H9 (cell line): ENCODE measurements around the gene HMGCLL1. TPM values are rescaled to one million over a fixed set of nuclear protein-coding genes. Genes with fewer than 3 reads are reported as not detected.

ENCODE experiments used
- DNase-seq: peaks from one replicate; pipeline ENCODE4 v3.0.0-alpha.2; 2017
- H2AFZ ChIP-seq: one replicate; pipeline ENCODE4 v1.6.1; 2013; ENCODE audit warnings: mild to moderate bottlenecking, low read length, control low read depth, moderate library complexity
- H2AK5ac ChIP-seq: 2 replicates; pipeline ENCODE4 v1.6.1; 2013; ENCODE audit warnings: low read length, control low read depth, mixed read lengths; ENCODE audit not compliant: insufficient read length
- H2BK120ac ChIP-seq: one replicate; pipeline ENCODE4 v1.6.1; 2013; ENCODE audit warnings: low read depth, mild to moderate bottlenecking, low read length, control low read depth, inconsistent platforms; ENCODE audit not compliant: poor library complexity, severe bottlenecking
- H2BK12ac ChIP-seq: 2 replicates; pipeline ENCODE4 v1.6.1; 2013; ENCODE audit warnings: low read length, control low read depth, mixed read lengths, low read depth; ENCODE audit not compliant: insufficient read length
- H2BK15ac ChIP-seq: 2 replicates; pipeline ENCODE4 v1.6.1; 2013; ENCODE audit warnings: low read depth, low read length, control low read depth
- H2BK20ac ChIP-seq: one replicate; pipeline ENCODE4 v1.6.1; 2013; ENCODE audit warnings: low read depth, mild to moderate bottlenecking, low read length, control low read depth, inconsistent platforms; ENCODE audit not compliant: poor library complexity, severe bottlenecking
- H2BK5ac ChIP-seq: 2 replicates; pipeline ENCODE4 v1.6.1; 2013; ENCODE audit warnings: low read length, control low read depth, mixed read lengths; ENCODE audit not compliant: insufficient read length
- H3K14ac ChIP-seq: 2 replicates; pipeline ENCODE4 v1.6.1; 2013; ENCODE audit warnings: low read length, control low read depth; ENCODE audit not compliant: insufficient read depth
- H3K18ac ChIP-seq: 2 replicates; pipeline ENCODE4 v1.6.1; 2013; ENCODE audit warnings: low read depth, mild to moderate bottlenecking, mixed read lengths, low read length, control low read depth; ENCODE audit not compliant: insufficient read length
- H3K23ac ChIP-seq: 2 replicates; pipeline ENCODE4 v1.6.1; 2013; ENCODE audit warnings: low read length, control low read depth, mixed read lengths, low read depth; ENCODE audit not compliant: insufficient read length
- H3K23me2 ChIP-seq: 2 replicates; pipeline ENCODE4 v1.6.1; 2013; ENCODE audit warnings: low read depth, mild to moderate bottlenecking, mixed read lengths, low read length, control low read depth; ENCODE audit not compliant: insufficient read length, poor library complexity, severe bottlenecking
- H3K27ac ChIP-seq: 2 replicates; pipeline ENCODE4 v1.5.1; 2013; ENCODE audit warnings: low read length, control low read depth, mixed read lengths, low read depth; ENCODE audit not compliant: insufficient read length
- H3K27me3 ChIP-seq: 2 replicates; pipeline ENCODE4 v1.6.1; 2013; ENCODE audit warnings: low read length, control low read depth, inconsistent platforms; ENCODE audit not compliant: insufficient read depth
- H3K4ac ChIP-seq: 2 replicates; pipeline ENCODE4 v1.6.1; 2013; ENCODE audit warnings: low read depth, mild to moderate bottlenecking, control low read depth, inconsistent platforms, low read length, moderate library complexity
- H3K4me1 ChIP-seq: 2 replicates; pipeline ENCODE4 v1.6.1; 2013; ENCODE audit warnings: low read length, control low read depth, inconsistent platforms; ENCODE audit not compliant: insufficient read depth
- H3K4me2 ChIP-seq: 2 replicates; pipeline ENCODE4 v1.6.1; 2013; ENCODE audit warnings: low read length, control low read depth, mixed read lengths; ENCODE audit not compliant: insufficient read length, insufficient read depth
- H3K56ac ChIP-seq: 2 replicates; pipeline ENCODE4 v1.6.1; 2013; ENCODE audit warnings: low read depth, mild to moderate bottlenecking, mixed read lengths, low read length, control low read depth; ENCODE audit not compliant: insufficient read length
- H3K79me1 ChIP-seq: 2 replicates; pipeline ENCODE4 v1.6.1; 2013; ENCODE audit warnings: low read depth, mild to moderate bottlenecking, moderate library complexity, low read length, control low read depth, inconsistent platforms; ENCODE audit not compliant: insufficient read depth, poor library complexity, severe bottlenecking
- H3K79me2 ChIP-seq: 2 replicates; pipeline ENCODE4 v1.6.1; 2013; ENCODE audit warnings: low read length, control low read depth, inconsistent platforms; ENCODE audit not compliant: insufficient read depth
- H3K9ac ChIP-seq: 2 replicates; pipeline ENCODE4 v1.6.1; 2013; ENCODE audit warnings: low read length, control low read depth, mixed read lengths; ENCODE audit not compliant: insufficient read length; ENCODE audit errors: extremely low read depth
- H3K9me3 ChIP-seq: one replicate; pipeline ENCODE4 v1.6.1; 2013; ENCODE audit warnings: low read depth, low read length, inconsistent platforms; ENCODE audit not compliant: control insufficient read depth
- H3T11ph ChIP-seq: one replicate; pipeline ENCODE4 v1.6.1; 2013; ENCODE audit warnings: mild to moderate bottlenecking, low read length, control low read depth, inconsistent platforms
- H4K20me1 ChIP-seq: one replicate; pipeline ENCODE4 v1.6.1; 2013; ENCODE audit not compliant: control insufficient read depth, insufficient read length, insufficient read depth
- H4K5ac ChIP-seq: 2 replicates; pipeline ENCODE4 v1.6.1; 2013; ENCODE audit warnings: low read depth, mild to moderate bottlenecking, mixed read lengths, low read length, control low read depth; ENCODE audit not compliant: insufficient read length
- H4K8ac ChIP-seq: replicated peaks from 2 replicates; pipeline ENCODE4 v1.6.1; 2013; ENCODE audit warnings: low read length, control low read depth, mixed read lengths, low read depth; ENCODE audit not compliant: insufficient read length
- H4K91ac ChIP-seq: 2 replicates; pipeline ENCODE4 v1.6.1; 2013; ENCODE audit warnings: low read depth, mild to moderate bottlenecking, moderate library complexity, mixed read lengths, low read length, control low read depth; ENCODE audit not compliant: insufficient read length
- H3K27ac Mint-ChIP-seq, 3 experiments: 2 replicates in 2 of 3; 3 replicates in 1 of 3; pipeline ENCODE4 v1.8.0; 2020 to 2021; ENCODE audit warnings: mixed read lengths in 3 of 3, mild to moderate bottlenecking in 1 of 3, moderate library complexity in 1 of 3
- H3K27me3 Mint-ChIP-seq: 2 replicates; pipeline ENCODE4 v1.8.0; 2021; ENCODE audit warnings: low read depth, mild to moderate bottlenecking, moderate library complexity, mixed read lengths
- H3K36me3 Mint-ChIP-seq, 3 experiments: 2 replicates in 2 of 3; 3 replicates in 1 of 3; pipeline ENCODE4 v1.8.0; 2020 to 2021; ENCODE audit warnings: low read depth in 3 of 3, mixed read lengths in 3 of 3; ENCODE audit not compliant: insufficient read depth in 1 of 3
- H3K4me1 Mint-ChIP-seq, 2 experiments: 2 replicates each; pipeline ENCODE4 v1.8.0; 2020; ENCODE audit warnings: mixed read lengths in 2 of 2
- H3K4me3 Mint-ChIP-seq, 2 experiments: 2 replicates in 1 of 2; 3 replicates in 1 of 2; pipeline ENCODE4 v1.8.0; 2020 to 2021; ENCODE audit warnings: mild to moderate bottlenecking in 2 of 2, mixed read lengths in 2 of 2, moderate library complexity in 1 of 2
- H3K9me3 Mint-ChIP-seq, 2 experiments: 2 replicates in 1 of 2; 3 replicates in 1 of 2; pipeline ENCODE4 v1.8.0; 2020; ENCODE audit warnings: mild to moderate bottlenecking in 2 of 2, mixed read lengths in 2 of 2, moderate library complexity in 1 of 2
- WGBS: extraction: QIAGEN DNeasy Blood & Tissue Kit; methylation state at CpG from one replicate; pipeline ENCODE4 v1.1.7; 2013; ENCODE audit warnings: missing lambda C conversion rate, low lambda C conversion rate, mixed read lengths; ENCODE audit not compliant: insufficient read length; ENCODE audit errors: extremely low coverage; 5-methylcytosine and 5-hydroxymethylcytosine counted together
- total RNA-seq: library from RNA; stranded (reverse); gene quantifications from 2 replicates; pipeline ENCODE4 v1.2.1, GENCODE V29; 2021
- TF ChIP-seq, protein P1 (sequence below): fragments of 200-600 bp; sonication (generic); conservative IDR thresholded peaks from 3 replicates; pipeline ENCODE4 v1.8.0; 2021; ENCODE audit warnings: antibody characterized with exemption, mild to moderate bottlenecking

The HMGCLL1 gene
- total RNA-seq, 1 experiment from 2014 or later, result 0.24 TPM

DNA sequence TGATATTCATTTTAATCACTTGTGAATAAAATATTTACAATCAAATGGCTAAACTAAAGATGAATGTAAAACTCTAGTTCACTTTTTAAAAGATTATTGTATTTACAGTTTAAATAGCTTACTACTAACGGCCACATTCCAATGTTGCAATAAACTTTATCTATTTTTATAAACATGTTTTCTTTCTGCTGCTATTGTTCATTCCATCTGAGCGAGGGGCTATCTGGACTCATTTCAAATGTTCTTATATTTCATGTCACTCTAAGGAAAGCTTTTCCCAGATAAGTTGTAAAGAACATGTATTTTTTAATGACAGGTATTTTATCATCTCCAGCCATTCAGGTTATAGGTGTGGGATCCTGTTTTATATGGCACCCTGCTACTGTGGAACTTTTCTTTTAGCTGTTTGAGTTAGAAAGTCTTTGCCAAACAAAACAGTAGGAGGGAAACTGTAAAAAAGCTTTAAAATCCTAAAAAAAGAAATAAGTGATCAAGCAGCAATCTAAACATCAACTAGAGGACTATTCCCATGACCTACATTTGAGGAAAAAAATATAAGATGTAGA is 42.5 kb downstream of the HMGCLL1 start:
- no CpG with 5 or more reads among the region's 2 CpGs for WGBS
- H3T11ph ChIP-seq, result no peak overlapping the region
- no peak overlapping the region for H3K27ac Mint-ChIP-seq
- H3K79me1 ChIP-seq, result no peaks in the 10 kb centered on the region
- no peaks in the 10 kb centered on the region for H3K9me3 ChIP-seq
- no peak overlapping the region for H3K56ac ChIP-seq
- no peaks in the 10 kb centered on the region for H3K4me1 Mint-ChIP-seq
- H2AK5ac ChIP-seq, result no peak overlapping the region
- H3K4me2 ChIP-seq, result no peak overlapping the region
- H2BK12ac ChIP-seq, result no peak overlapping the region
- no peak overlapping the region for H3K27ac ChIP-seq
- no peaks in the 10 kb centered on the region for H3K23me2 ChIP-seq
- no peak overlapping the region for H2BK15ac ChIP-seq
- H3K27me3 Mint-ChIP-seq, result no peaks in the 10 kb centered on the region
- no peak overlapping the region for H2BK20ac ChIP-seq
- TF ChIP-seq, protein P1, sequence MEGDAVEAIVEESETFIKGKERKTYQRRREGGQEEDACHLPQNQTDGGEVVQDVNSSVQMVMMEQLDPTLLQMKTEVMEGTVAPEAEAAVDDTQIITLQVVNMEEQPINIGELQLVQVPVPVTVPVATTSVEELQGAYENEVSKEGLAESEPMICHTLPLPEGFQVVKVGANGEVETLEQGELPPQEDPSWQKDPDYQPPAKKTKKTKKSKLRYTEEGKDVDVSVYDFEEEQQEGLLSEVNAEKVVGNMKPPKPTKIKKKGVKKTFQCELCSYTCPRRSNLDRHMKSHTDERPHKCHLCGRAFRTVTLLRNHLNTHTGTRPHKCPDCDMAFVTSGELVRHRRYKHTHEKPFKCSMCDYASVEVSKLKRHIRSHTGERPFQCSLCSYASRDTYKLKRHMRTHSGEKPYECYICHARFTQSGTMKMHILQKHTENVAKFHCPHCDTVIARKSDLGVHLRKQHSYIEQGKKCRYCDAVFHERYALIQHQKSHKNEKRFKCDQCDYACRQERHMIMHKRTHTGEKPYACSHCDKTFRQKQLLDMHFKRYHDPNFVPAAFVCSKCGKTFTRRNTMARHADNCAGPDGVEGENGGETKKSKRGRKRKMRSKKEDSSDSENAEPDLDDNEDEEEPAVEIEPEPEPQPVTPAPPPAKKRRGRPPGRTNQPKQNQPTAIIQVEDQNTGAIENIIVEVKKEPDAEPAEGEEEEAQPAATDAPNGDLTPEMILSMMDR, result no peak
- no peaks in the 10 kb centered on the region for H4K20me1 ChIP-seq
- H3K79me2 ChIP-seq, result no peaks in the 10 kb centered on the region
- H3K14ac ChIP-seq, result no peak overlapping the region
- H3K36me3 Mint-ChIP-seq, result no peaks in the 10 kb centered on the region
- H3K4me3 Mint-ChIP-seq, result no peak overlapping the region
- H3K18ac ChIP-seq, result no peak overlapping the region
- no peaks in the 10 kb centered on the region for H3K4me1 ChIP-seq
- H3K4ac ChIP-seq, result no peak overlapping the region
- no peaks in the 10 kb centered on the region for H3K27me3 ChIP-seq
- no peak for DNase-seq
- H3K9ac ChIP-seq, result no peak overlapping the region
- no peak overlapping the region for H4K8ac ChIP-seq
- no peak overlapping the region for H2AFZ ChIP-seq
- no peak overlapping the region for H4K91ac ChIP-seq
- no peaks in the 10 kb centered on the region for H3K9me3 Mint-ChIP-seq
- H4K5ac ChIP-seq, result no peak overlapping the region
- no peak overlapping the region for H2BK5ac ChIP-seq
- H3K23ac ChIP-seq, result no peak overlapping the region
- no peak overlapping the region for H2BK120ac ChIP-seq
